ENCODE data around the gene FAM135A.
"Not testable (repeated sequence)": the region's sequence is repeated elsewhere in the genome, so short reads cannot be mapped to it uniquely, and the experiment has no call there.

Gene FAM135A

DNA sequence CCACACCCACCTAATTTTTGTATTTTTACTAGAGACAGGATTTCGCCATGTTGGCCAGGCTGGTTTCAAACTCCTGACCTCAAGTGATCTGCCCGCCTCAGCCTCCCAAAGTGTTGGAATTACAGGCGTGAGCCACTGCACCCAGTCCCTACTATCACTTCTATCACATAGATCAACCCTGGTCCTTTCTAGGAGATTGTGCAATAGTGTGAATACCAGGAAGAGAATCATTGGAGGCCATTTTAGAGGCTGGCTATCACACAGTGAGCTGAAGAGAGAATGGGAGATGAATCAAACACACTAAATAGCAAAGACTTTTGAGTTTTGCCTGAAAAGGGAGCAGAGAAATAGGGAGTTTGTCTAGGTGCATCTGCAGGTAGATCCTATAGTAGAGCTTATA, 57.2 kb downstream of the FAM135A start:
- H3K27ac Mint-ChIP-seq, ATAC-seq, H3K4me1 Mint-ChIP-seq, H3K27me3 Mint-ChIP-seq, H3K4me3 Mint-ChIP-seq, DNase-seq, H3K9me3 Mint-ChIP-seq: not testable (repeated sequence)
- H3K36me3 Mint-ChIP-seq (ENCODE audit: low read depth) = peaks cover 26% of the 10 kb centered on the region

DNA sequence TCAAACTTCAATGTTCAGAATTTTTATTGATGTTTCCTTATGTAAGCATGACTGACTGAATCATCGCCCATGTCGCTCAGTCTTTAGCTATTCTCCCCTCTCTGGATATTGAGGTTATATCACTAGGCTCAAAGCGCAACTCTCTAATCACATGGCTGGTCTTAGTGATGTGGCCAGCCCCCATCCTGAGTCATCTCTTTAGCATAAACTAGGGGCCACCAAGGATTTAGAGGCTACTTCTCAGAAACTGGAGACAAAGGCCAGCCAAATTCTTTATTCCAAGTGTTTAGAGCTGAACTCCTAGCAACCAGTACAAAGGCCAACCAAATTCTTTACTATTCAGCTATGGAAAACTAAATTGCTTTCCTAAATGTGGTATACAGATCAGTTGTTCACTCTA, 61.4 kb downstream of the FAM135A start:
- H3K27ac Mint-ChIP-seq = no peak overlapping the region
- no peaks in the 10 kb centered on the region for H3K9me3 Mint-ChIP-seq
- no peaks in the 10 kb centered on the region for H3K27me3 Mint-ChIP-seq
- no peak overlapping the region for H3K4me3 Mint-ChIP-seq
- ATAC-seq = no peak
- no peaks in the 10 kb centered on the region for H3K4me1 Mint-ChIP-seq
- H3K36me3 Mint-ChIP-seq (ENCODE audit: low read depth) = peaks cover 32% of the 10 kb centered on the region
- no peak for DNase-seq

DNA sequence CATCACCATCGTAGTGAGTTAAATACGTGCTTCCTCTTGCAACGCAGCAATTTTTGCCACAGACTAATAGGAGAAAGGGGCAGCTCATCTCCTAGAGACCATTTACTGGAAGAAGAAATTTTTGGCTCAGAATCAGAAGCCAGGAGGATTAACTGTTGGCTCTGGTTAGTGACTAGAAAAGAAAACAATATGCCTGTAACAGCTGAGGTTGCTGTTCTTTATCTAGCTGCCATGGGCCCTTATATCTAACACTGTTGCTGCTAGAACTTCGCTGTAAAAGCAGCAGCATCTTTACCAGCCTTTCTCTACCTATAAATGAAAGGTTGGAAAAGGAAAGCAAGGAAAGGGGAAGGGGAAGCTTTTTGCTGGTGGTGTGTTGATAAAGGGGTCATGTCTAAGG, 65.9 kb downstream of the FAM135A start:
- no peaks in the 10 kb centered on the region for H3K27me3 Mint-ChIP-seq

DNA sequence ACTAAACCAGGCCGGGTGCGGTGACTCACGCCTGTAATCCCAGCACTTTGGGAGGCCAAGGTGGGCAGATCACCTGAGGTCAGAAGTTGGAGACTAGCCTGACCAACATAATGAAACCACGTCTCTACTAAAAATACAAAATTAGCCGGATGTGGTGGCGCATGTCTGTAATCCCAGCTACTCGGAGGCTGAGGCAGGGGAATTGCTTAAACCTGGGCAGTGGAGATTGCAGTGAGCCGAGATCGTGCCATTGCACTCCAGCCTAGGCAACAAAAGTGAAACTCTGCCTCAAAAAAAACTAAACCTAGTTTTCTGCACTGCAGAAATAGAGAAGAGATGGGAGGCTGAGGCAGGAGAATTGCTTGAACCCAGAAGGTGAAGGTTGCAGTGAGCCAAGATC, 73.3 kb downstream of the FAM135A start:
- H3K4me1 Mint-ChIP-seq; DNase-seq; H3K27ac Mint-ChIP-seq; ATAC-seq; H3K9me3 Mint-ChIP-seq; H3K27me3 Mint-ChIP-seq; H3K36me3 Mint-ChIP-seq (ENCODE audit: low read depth); H3K4me3 Mint-ChIP-seq: not testable (repeated sequence)

More for the DNA sequence above, 65.9 kb downstream of the FAM135A start:
- Mint-ChIP-seq H3K36me3 (ENCODE audit: low read depth) (peaks cover 23% of the 10 kb centered on the region), H3K9me3 (no peaks in the 10 kb centered on the region), H3K4me3 (no peak overlapping the region), H3K27ac (no peak overlapping the region), H3K4me1 (no peaks in the 10 kb centered on the region)
- ATAC-seq (no peak), DNase-seq (no peak)

DNA sequence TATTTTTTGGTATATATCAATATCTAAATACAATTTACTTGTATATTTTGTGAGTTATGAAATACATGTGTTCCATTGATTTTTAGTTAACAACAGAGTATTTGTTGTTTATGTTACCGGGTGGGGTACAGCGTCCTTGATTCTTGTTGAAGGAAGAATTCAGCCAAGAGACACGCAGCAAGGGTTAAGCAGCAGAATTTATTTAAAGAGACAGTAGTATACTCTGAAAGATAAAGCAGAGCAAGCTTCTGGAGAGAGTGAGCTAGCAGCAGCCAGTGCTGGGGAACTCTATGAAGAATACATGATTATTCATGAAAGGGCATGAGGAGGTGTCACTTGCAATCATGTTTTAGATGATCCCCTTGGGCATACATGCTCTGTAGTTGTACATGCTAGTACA, 76.1 kb downstream of the FAM135A start:
- Mint-ChIP-seq H3K9me3 (no peaks in the 10 kb centered on the region), H3K27ac (no peak overlapping the region), H3K4me1 (no peaks in the 10 kb centered on the region), H3K4me3 (no peak overlapping the region), H3K36me3 (ENCODE audit: low read depth) (no peaks in the 10 kb centered on the region), H3K27me3 (no peaks in the 10 kb centered on the region)
- ATAC-seq (no peak), DNase-seq (no peak)

DNA sequence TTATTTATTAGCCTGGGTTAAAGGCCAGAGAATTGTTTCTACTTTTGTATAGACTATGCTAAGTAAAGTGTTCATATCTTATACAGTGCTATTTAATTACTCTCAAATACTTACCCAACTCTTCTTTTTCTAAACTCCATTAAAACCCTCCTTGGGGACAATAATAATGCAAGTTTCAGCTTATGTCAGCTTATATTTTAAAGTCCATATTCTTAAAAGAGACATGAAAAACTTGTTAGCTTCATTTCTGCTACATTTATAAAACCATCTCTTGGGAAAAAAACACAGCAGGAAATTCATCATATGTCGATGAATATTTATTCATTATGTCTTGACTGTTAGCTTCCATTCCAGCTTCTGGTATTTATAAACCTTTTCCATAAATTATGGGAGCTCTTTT, 81.5 kb downstream of the FAM135A start:
- ATAC-seq (no peak), DNase-seq (no peak)
- Mint-ChIP-seq H3K27me3 (no peaks in the 10 kb centered on the region), H3K36me3 (ENCODE audit: low read depth) (peaks cover 10% of the 10 kb centered on the region), H3K9me3 (peaks cover 15% of the 10 kb centered on the region), H3K27ac (no peak overlapping the region), H3K4me1 (no peaks in the 10 kb centered on the region), H3K4me3 (no peak overlapping the region)

DNA sequence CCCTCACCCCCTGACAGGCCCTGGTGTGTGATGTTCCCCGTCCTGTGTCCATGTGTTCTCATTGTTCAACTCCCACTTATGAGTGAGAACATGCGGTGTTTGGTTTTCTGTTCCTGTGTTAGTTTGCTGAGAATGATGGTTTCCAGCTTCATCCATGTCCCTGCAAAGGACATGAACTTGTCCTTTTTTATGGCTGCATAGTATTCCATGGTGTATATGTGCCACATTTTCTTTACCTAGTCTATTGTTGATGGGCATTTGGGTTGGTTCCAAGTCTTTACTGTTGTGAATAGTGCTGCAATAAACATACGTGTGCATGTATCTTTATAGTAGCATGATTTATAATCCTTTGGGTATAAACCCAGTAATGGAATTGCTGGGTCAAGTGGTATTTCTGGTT, 82.5 kb downstream of the FAM135A start:
- not testable (repeated sequence) for H3K27ac Mint-ChIP-seq, H3K4me3 Mint-ChIP-seq, H3K27me3 Mint-ChIP-seq, DNase-seq, H3K4me1 Mint-ChIP-seq, ATAC-seq
- H3K9me3 Mint-ChIP-seq = peaks cover 15% of the 10 kb centered on the region
- peaks cover 12% of the 10 kb centered on the region for H3K36me3 Mint-ChIP-seq (ENCODE audit: low read depth)

DNA sequence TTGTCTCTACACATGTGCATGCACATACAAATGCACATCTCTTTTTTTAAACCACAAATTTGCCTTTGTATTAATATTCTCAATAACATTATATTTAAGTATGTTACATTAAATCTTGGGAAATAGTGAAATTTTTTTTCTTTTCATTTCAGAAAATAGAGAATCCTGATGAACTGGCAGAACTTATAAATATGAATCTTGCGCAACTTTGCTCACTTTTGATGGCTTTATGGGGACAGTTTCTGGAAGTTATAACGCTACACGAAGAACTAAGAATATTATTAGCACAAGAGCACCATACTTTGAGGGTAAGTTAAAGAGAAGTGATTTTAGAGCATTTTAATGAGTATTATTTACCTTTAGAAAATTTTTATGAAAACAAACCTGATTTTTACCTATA, 89.2 kb downstream of the FAM135A start:
- Mint-ChIP-seq H3K9me3 (peaks cover 40% of the 10 kb centered on the region), H3K27ac (no peak overlapping the region), H3K4me3 (no peak overlapping the region), H3K36me3 (ENCODE audit: low read depth) (peaks cover 48% of the 10 kb centered on the region), H3K27me3 (no peaks in the 10 kb centered on the region), H3K4me1 (no peaks in the 10 kb centered on the region)
- DNase-seq = no peak
- ATAC-seq = no peak

DNA sequence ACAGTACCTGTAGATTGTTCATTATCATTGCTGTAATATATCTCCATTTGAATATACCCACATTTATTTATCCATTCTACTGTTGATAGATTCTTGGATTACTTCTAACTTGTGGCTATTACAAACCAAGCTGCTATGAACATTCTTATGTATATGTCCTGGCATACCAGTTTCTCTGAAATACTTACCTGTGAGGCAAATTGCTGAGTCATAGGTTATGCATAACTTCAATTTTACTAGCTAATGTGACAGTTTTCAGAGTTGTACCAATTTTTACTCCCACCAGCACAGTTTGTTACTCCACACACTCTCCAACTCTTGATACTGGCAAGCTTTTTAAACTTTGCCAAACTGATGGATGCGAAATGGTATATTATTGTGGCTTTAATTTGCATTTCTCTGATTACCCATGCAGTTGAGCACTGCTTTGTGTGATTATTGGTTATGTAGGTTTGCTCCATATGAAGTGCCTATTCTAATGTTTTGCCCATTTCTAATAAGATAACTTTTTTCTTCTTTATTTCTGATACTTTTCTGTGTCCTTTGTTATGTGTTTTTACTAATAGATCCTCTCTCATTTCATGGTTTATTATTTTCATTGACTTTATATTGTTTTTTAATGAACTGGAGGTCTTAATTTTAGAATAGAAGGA, 90.6 kb downstream of the FAM135A start:
- H3K4me1 Mint-ChIP-seq = no peaks in the 10 kb centered on the region
- ATAC-seq = no peak
- no peak overlapping the region for H3K4me3 Mint-ChIP-seq
- H3K9me3 Mint-ChIP-seq = peaks cover 30% of the 10 kb centered on the region
- no peak overlapping the region for H3K27ac Mint-ChIP-seq
- DNase-seq = no peak
- no peaks in the 10 kb centered on the region for H3K27me3 Mint-ChIP-seq
- H3K36me3 Mint-ChIP-seq (ENCODE audit: low read depth) = peaks cover 40% of the 10 kb centered on the region

DNA sequence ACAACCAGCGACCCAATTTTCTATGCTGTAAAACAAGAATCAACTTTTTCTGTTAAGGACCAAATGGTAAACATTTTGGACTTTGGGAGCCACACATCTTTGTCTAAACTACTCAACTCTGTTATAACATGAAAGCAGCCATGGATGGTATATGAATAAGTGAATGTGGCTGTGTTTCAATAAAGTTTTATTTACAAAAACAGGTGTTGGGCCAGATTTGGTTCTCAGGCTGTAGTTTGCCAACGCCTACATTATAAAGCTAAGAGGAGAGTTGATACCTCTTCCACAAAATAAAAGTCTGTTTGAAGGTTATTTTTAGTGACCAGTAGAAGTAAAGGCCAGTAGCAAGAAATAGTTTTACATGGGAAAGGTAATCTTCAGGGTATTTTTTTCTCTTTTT, 93.0 kb downstream of the FAM135A start:
- H3K9me3 Mint-ChIP-seq = peaks cover 25% of the 10 kb centered on the region
- no peaks in the 10 kb centered on the region for H3K27me3 Mint-ChIP-seq
- peaks cover 39% of the 10 kb centered on the region for H3K36me3 Mint-ChIP-seq (ENCODE audit: low read depth)

DNA sequence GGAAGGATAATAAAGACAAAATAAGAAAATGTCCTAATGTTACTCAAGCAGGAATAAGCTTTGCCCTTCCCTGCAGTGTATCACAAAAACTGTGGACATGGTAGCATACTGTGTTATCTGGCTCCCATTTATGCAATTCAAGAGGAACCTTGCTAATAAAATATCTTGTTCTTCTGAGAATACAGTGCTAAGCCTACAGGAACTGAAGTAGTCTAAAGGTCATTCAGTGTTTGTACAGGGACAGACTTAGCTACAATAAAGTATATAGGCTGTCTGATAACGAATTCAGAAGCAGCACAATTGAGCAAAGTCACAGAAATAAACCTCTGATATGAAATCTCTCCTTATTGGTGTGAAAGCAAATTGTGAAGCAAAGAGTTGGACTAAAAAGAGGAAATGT, 93.9 kb downstream of the FAM135A start:
- Mint-ChIP-seq H3K9me3 (peaks cover 25% of the 10 kb centered on the region), H3K4me1 (no peaks in the 10 kb centered on the region), H3K4me3 (no peak overlapping the region), H3K36me3 (ENCODE audit: low read depth) (peaks cover 36% of the 10 kb centered on the region), H3K27ac (no peak overlapping the region), H3K27me3 (no peaks in the 10 kb centered on the region)
- DNase-seq (no peak), ATAC-seq (no peak)

More for the DNA sequence above, 93.0 kb downstream of the FAM135A start:
- DNase-seq = no peak
- H3K4me1 Mint-ChIP-seq = no peaks in the 10 kb centered on the region
- H3K4me3 Mint-ChIP-seq = no peak overlapping the region
- no peak overlapping the region for H3K27ac Mint-ChIP-seq
- no peak for ATAC-seq

DNA sequence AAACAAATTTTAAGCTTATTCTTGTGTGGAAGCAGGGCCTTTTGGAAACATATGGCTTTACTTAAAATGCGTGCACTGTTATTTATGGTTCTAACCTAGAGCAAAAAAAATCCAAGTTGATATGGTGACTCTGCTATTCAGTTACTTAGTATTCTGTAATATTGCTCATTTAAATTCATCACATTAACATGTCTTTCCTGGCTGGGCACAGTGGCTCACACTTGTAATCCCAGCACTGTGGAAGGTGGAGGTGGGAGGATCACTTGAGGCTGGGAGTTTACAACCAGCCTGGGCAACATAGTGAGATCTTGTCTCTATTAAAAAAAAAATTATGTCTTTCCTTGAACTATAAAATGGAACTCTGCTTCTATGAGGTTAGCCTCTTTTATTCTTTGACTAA, 95.6 kb downstream of the FAM135A start:
- Mint-ChIP-seq H3K36me3 (ENCODE audit: low read depth) (peaks cover 21% of the 10 kb centered on the region), H3K27ac (no peak overlapping the region), H3K27me3 (no peaks in the 10 kb centered on the region), H3K9me3 (peaks cover 13% of the 10 kb centered on the region), H3K4me1 (no peaks in the 10 kb centered on the region), H3K4me3 (no peak overlapping the region)
- ATAC-seq = no peak
- no peak for DNase-seq

DNA sequence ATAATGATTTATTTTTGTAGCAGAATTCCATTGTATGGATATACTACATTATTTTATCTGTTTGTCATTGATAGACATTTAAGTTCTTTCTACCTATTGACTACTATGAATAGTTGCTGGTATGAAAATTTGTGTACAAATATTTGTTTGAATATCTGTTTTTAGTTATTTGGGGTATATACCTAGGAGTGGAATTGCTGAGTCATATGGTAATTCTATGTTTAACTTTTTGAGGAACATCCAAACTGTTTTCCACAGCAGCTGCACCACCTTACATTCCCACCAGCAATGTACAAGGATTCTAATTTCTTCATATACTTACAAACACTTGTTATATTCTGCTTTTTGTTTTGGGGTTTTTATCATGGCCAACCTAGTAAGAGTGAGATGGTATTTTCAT, 97.3 kb downstream of the FAM135A start:
- no peaks in the 10 kb centered on the region for H3K4me1 Mint-ChIP-seq
- H3K36me3 Mint-ChIP-seq (ENCODE audit: low read depth) = peaks cover 8% of the 10 kb centered on the region
- no peaks in the 10 kb centered on the region for H3K27me3 Mint-ChIP-seq
- H3K27ac Mint-ChIP-seq = no peak overlapping the region
- ATAC-seq (no peak), DNase-seq (no peak)
- no peak overlapping the region for H3K4me3 Mint-ChIP-seq
- peaks cover 2% of the 10 kb centered on the region for H3K9me3 Mint-ChIP-seq

DNA sequence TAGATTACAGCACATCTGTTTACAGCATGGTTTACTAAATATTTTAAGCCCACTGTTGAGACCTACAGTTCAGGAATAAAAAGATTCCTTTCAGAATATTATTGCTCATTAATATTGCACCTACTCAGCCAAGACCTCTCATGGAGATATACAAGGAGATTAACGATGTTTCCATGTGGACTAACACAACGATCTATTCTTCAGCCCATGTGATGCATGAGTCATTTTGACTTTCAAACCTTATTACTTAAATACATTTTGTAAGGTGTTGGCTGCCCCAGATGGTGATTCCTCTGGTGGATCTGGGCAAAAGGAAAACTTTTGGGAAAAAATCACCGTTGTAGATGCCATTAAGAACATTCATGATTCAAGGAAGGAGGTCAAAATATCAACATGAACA, 105.4 kb downstream of the FAM135A start:
- H3K27me3 Mint-ChIP-seq = no peaks in the 10 kb centered on the region
- no peaks in the 10 kb centered on the region for H3K4me1 Mint-ChIP-seq
- no peaks in the 10 kb centered on the region for H3K9me3 Mint-ChIP-seq
- ATAC-seq = no peak
- DNase-seq = no peak
- H3K27ac Mint-ChIP-seq = no peak overlapping the region
- H3K36me3 Mint-ChIP-seq (ENCODE audit: low read depth) = no peaks in the 10 kb centered on the region
- H3K4me3 Mint-ChIP-seq = no peak overlapping the region

DNA sequence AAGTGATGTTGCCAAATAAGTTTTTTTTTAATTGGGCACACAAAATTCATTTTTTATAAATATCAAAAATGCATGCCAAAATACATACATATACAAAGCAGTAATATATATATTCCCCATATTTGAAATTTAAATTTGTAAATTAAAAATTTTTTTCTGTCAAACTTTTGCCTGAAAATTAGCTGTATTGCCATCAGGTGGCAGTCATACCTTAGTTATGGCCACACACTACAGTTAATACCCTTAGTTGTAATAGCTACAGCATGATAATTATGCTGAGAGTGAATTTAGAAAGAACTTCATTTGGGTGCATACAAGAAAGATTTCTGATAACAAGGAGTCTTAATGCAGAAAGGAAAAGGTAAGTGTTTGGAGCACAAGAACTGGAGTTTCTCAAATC, 107.3 kb downstream of the FAM135A start:
- Mint-ChIP-seq H3K36me3 (ENCODE audit: low read depth) (peaks cover 2% of the 10 kb centered on the region), H3K9me3 (no peaks in the 10 kb centered on the region), H3K27me3 (no peaks in the 10 kb centered on the region), H3K27ac (no peak overlapping the region), H3K4me3 (no peak overlapping the region), H3K4me1 (no peaks in the 10 kb centered on the region)
- ATAC-seq (no peak), DNase-seq (no peak)

DNA sequence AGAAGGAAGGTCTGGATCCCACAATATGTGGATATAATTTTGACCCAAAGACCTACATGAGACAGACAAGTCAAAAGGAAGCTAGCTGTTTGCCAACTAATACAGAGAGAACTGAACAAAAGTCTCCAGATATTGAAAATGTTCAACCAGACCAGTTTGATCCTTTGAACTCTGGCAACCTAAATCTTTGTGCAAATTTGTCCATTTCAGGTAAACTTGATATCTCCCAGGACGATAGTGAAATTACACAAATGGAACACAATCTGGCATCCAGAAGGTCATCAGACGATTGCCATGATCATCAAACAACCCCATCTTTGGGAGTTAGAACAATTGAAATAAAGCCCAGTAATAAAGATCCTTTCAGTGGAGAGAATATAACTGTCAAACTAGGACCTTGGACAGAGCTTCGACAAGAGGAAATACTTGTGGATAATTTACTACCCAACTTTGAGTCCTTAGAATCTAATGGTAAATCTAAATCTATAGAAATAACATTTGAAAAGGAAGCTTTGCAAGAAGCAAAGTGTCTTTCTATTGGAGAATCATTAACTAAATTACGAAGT, 111.5 kb downstream of the FAM135A start:
- DNase-seq (no peak), ATAC-seq (no peak)
- H3K27me3 Mint-ChIP-seq = no peaks in the 10 kb centered on the region
- peaks cover 2% of the 10 kb centered on the region for H3K36me3 Mint-ChIP-seq (ENCODE audit: low read depth)
- no peak overlapping the region for H3K4me3 Mint-ChIP-seq
- H3K9me3 Mint-ChIP-seq = no peaks in the 10 kb centered on the region
- H3K4me1 Mint-ChIP-seq = no peaks in the 10 kb centered on the region
- H3K27ac Mint-ChIP-seq = no peak overlapping the region
